GM18517 (cell line): ENCODE results near the gene SPRY2.

Experiments used
- ATAC-seq: cut with Tn5 transposase; IDR thresholded peaks from one replicate; pipeline ENCODE4 v1.9.1; 2021; ENCODE audit warnings: mild to moderate bottlenecking, moderate library complexity; ENCODE audit not compliant: unreplicated experiment

Gene SPRY2, protein sequence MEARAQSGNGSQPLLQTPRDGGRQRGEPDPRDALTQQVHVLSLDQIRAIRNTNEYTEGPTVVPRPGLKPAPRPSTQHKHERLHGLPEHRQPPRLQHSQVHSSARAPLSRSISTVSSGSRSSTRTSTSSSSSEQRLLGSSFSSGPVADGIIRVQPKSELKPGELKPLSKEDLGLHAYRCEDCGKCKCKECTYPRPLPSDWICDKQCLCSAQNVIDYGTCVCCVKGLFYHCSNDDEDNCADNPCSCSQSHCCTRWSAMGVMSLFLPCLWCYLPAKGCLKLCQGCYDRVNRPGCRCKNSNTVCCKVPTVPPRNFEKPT

DNA sequence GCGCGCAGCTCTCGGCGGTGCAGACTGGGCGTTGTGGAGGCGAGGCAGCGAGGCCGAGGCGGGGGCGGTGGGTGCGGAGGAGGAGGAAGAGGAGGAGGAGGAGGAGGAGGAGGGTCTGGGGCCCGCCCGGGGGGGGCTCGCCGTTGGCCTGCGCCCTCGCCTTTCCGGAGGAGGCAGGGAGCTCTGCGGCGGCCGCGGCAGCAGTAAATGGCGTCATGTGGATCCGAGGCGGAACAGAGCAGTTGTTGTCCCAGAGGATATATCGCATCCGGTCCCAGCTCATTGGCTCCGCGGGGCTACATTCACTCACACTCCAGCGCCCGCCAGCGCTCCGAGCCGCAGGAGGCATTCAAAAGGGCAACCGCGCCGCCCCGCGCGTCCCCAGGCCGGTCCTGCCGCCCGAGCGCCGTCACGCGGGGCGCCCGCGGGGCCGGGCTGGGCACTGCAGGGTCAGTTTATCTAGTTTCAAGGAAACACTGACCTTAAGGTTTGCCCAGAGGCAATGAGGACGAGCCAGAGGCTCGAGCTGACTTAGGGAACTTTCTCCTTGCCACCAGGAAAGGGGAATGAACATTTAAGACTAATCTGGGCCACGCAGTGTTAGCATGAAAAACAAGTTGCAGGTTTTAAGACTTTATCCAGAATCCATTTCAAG lies at the start of gene SPRY2:
Gene SPRY2 (minus strand): TSS at position 26 of the 655 bp plus-strand sequence. CDS start 3,421 bp downstream, outside the sequence.
- peak; percentile 53 for ATAC-seq

DNA sequence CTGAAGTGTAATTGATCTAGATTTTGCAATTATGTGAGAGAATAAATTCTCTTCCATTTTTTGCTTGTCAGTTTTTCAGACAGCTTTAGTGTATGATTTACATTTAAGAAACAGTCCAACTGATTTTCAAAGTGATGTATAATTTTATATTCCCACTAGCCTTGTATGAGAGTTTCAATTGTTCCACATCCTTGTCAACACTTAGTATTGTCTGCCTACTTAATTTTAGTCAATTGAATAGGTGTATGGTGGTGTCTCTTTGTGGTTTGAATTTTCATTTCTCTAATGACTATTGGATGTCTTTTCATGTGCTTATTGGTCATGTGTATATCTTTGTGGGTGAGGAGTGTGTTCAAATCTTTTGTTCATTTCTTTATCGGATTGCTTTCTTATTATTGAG lies 49.4 kb upstream of the SPRY2 start:
- ATAC-seq, result no peak

DNA sequence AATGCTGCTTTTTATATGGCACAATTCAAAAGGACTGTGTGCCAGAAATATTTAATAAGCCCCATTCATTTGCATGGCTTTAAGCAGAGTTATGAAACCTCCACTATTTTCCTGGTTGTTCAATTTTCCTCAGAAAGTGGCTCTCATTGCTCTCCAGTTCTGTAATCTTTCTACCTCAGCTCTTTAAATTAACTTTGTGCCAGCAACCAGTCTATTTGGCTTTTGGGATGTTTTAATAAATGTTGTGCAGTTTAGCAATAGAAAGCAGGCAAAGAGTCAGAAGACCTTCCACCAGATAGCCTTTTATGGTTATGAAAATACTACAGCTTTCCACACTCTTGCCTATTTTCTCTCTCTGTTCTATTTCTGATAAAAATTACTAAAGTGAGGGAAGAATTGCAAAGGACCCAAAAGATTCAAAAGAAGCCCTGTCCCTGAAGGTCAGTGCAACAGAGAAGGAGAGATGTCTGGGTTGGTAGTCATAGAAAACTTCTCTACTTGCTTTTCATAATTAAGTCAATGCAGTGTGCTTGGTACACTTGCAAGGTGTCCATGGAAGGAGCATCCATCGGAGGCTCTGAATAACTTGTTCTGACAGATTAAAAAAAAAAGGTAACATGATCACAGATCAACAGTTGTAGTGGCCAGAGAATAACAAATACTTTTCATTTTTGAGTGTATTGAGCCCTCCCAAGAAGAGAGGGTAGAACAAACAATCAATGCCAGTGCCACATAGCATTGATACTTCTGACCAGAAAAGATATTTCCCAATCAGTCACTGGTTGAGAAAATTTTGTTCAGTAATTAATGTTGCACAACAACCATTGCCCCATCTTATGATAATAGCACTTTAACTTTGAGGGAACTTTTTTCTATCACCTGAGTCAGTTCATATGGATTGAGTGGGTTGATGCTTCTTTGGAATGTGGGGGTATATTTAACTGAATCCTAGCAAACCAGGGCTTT lies 48.4 kb upstream of the SPRY2 start:
- ATAC-seq, result no peak

DNA sequence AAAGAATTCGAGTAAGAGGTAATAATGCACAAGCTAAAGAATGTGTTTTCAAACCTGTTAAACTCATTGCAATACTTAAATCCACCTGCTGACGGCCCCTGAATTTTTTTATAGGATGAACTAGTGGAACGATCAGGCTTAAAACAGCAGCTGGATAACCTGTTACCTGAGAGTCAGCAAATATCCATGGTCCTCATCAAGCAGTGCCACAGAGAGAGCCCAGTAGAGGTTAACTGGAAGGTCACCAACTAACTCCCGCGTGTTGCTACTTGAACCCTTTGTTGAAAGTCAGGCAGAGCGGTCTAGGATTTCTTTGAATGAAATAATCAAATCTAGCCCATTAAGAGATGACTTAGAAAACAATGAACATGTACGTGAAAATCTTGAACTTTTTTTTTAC lies 47.6 kb upstream of the SPRY2 start:
- ATAC-seq, result no peak

DNA sequence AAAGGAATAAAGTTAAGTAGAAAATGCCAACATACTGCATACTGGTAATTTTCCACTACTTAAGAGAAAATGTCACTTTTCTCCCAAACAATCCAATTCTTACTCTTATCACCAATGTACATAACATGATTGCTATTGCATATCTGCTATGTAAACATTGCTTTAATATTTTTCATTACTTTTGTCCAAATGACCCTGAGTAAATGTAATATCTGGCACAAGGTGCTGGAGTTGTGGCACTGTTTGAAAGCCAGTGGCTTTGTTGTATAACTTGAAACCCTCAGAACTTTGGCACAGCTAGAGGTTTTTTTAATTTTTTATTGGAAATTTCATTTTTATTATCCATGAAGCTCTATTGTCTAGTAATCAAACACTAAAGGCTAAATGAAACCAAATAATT lies 45.7 kb upstream of the SPRY2 start:
- no peak for ATAC-seq

DNA sequence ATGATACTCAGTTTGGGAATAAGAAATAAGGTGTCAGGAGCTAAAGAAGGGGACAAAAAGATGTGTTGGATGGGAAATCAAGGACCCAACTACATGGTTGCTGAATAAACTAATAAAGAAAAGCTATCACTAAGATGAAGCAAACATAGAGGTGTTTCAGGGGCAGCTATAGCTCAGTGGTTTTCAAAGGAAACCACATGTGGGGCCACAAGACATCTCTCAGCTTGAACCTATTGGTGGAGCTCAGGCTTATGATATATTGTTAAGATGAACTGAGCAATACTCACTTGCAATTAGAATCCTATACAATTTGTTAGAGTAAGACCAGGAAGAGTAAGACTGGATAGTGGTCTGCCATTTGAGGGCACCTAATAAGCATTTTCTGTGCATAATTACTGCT lies 45.1 kb upstream of the SPRY2 start:
- no peak for ATAC-seq

DNA sequence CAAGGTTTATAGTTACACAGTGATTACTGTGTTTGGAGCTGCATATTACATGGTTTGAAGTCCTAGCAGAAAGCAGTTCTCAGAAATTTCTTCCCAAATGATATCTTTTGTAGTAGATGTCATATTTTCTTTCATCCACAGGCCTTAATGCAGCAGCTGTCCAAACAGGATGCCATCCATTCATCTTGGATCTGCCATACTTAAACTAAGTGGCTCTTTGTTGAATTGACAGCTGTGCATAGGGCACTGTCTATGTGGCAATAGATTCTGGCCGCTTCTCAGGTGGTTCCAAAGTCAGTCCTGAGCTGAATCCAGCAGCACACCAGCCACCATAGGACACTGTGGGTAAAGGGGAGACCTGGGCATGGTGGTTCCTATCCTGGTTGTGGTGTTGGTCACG lies 41.6 kb upstream of the SPRY2 start:
- ATAC-seq, result no peak

DNA sequence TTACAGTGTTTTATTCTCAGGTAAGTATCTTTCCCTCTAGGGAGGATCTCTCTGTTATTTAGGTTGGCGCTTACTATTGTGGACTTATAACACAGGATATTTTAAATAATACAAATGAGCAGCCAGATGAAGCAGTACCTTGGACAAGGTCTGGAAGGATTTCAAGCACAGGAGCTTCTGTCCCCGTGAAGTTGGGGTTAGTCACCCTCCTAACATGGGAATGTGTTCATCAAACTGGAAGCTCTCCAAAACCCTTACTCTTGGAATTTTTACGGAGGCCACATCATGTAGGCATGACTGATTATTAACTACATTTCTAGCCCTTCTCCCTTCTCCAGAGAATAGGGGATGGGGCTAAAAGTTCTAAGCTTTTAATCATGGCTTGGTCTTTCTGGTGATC lies 38.3 kb upstream of the SPRY2 start:
- no peak for ATAC-seq

DNA sequence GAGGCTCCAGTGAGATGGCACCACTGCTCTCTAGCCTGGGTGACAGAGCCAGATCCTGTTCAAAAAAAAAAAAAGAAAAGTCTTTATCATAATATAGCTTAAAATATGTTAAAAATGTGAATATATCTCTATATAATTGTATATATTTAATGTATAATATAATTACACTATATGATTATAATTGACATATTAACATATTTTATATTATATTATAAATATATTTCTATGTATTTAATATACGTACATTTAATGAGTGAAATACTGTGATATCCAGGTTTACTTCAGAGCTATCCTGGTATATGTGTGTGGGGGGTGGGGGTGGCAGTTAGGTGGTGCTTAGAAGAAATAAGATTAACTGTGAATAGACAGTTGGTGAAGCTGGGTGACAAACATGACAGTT lies 35.6 kb upstream of the SPRY2 start:
- ATAC-seq, result no peak

DNA sequence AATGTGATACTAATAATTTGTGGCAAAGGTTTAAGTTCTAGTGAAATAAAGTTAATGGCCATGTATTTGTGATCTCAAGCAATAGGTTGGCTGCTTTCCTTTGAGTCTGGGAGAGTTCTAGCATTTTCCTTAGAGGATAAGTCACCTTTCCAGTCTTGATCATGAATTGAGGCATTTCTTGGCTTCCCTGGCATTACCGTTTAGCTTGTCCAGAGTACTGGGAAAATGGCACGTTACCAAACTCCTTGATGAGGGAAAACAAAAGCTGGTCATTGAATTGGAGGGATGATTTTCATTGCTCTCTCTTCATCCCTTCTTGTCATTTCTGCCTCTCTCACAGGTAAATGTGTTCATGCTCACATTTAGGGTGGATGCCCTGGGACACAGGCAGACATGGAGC lies 34.0 kb upstream of the SPRY2 start:
- no peak for ATAC-seq

DNA sequence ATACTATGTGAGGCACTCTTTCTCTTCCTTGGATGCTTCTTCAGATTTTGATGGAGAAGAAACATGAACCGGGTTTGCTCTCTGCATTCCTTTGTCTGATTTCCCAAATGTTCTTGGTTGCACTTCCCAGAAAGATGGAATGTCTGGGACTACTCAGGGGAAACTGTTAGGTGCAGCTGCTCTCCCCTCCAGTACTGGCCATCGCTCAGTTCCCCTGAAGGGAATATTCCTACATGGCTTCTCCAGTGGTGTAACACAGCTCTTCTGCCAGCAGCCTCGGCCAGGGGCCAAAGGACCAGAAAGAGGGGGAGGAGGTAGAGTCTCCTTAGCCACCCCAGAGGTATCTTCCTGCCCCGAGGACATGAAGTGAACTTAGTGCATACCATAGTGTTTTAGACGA lies 33.5 kb upstream of the SPRY2 start:
- ATAC-seq, result no peak

DNA sequence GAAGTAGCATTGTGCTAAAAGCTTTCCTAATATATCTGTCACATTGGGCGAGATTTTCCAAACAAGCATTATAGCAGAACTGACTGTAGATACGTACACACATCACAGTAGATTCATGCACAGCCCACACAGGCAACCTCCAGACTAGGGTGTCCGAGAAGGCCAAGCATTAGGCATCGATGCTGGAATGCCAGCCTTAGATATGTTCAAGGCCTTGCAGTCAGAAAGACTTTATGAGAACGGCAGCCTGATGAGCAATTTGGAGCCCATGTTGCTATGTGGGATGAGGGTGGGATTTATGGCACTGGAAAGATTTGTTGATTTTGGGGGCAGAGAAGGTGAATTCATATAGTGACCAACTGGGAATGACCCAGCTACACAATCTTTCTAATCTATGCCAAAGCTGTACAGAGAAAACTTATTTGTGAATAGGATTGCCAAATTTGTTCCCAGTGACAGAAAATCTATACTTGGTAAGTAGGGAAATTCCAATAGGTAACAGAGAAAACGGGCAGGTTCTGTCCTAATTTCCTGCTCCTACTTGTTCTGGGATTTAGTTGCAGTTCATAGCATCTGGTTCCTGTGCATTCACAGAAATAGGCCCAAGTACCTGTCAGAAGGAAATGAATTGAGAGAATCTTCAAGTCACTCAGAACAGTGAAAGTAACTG lies 31.0 kb upstream of the SPRY2 start:
- no peak for ATAC-seq

DNA sequence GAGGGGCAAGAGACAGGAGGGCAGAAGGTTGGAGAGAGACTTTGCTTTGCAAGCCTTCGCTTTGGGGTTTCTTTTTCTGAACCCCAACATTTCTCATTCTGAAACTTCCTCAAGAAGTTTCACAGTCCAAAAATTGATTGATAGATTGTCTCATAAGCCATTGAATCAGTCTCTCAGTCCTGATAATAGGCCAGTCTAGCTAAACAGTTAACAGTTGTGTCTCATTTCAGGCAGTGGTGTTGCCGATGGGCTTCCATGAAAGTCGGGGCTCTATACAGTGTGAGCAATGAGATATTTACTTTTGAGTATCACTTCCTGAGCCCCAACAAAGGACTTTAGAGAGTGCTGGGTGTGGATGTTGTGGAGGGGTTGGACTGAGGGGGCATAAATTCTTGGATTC lies 26.5 kb upstream of the SPRY2 start:
- no peak for ATAC-seq

DNA sequence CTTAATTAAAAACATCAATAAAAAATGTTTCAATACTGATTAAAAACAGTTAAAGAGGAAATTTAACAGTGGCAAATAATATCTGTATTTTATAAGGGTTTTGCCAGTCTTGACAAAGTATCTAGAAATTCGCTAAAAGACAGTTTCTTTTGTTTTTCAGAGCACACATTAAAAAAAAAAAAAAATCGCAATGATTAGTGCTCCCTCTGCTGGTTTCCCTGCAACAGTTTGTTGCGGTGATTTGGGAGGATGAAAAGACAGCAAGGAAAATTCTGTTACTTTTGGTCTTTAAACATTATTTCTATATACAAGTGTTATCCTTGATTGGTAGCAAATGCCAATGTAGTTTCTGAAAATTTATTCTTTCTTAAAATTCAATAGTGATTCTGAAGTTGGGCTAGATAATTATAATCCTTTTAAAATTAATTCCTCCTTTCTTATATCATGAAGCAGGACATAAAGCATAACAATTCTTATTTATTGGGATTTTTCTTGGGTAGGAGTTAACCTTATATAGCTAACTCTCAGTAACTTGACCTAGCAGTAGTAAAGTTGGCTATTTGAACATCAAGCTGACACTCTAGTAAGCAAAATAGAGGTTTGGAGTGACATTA lies 23.1 kb upstream of the SPRY2 start:
- no peak for ATAC-seq

DNA sequence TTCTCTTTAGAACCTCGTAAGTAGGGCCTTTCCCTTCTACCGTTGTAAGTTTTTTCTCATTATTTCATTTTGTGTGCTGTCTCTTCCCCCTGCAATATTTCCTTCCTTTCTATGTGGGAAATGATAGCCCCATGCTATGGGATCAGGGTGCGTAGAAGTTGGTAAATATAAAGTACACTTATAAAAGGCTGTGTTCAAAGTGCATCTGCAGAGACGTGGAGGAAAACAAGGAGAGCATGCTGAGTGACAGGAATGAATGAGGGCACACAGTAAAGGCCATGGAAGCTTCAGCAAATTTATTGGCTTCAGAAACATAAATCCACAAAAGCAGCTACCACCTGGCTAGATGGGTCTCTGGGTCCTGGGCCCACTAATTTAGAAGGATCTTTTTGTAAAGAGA lies 21.6 kb upstream of the SPRY2 start:
- no peak for ATAC-seq

DNA sequence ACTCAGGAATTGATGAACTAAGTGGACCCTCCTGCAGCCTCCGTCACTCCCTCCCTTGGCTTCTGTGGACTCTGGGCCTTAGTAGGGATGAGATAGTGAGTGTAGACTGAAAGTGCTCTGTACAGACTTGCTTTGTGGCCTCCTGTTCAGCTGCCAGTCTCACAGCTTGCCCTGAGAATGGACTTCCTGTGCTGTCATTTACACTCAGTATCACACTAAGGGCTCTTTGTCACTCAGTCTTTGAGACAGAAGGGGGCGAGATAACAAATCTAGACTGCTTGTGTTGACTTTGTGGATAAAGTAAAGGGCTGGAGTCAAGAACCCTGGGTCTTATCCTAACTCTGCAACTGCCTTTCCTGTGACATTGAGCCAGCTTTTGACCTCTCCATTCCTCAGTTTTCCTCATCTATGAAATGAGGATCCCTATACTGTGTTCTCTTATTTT lies 21.0 kb upstream of the SPRY2 start:
- ATAC-seq, result peak; percentile 94

DNA sequence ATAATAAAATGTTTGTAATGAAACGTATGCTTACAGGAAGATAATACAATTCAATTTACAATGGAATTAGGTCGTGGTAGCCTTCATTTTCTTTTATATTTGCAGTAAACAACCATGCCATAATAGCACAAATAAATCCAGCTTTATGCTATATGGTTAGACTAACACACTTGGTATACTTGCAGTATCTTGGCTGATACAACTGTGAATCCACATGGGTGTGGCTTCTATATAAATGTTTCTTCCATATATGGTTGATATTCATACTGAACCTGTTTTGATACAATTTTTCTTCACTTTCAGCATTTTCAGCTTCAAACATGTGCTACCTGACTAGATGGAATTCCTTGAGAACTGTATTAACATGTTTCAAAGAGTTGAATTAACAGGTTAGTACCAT lies 20.4 kb upstream of the SPRY2 start:
- ATAC-seq, result peak; percentile 7

DNA sequence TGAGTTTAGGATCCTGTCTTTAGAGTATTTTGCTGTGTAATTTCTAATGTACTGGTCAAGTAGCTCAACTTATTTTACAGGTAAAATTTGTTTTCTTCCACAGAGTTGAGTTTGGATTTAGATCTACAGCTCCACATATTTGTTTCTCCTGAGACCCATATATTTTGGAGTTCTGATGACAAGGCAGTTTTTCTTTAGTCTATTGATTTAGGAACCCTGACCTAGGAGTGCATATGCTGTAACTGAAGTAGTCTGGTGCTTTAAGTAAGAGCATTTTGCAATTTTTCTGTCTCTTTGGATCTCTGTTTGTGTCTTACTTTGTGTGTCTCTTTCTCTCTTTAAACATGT lies 19.5 kb upstream of the SPRY2 start:
- no peak for ATAC-seq

DNA sequence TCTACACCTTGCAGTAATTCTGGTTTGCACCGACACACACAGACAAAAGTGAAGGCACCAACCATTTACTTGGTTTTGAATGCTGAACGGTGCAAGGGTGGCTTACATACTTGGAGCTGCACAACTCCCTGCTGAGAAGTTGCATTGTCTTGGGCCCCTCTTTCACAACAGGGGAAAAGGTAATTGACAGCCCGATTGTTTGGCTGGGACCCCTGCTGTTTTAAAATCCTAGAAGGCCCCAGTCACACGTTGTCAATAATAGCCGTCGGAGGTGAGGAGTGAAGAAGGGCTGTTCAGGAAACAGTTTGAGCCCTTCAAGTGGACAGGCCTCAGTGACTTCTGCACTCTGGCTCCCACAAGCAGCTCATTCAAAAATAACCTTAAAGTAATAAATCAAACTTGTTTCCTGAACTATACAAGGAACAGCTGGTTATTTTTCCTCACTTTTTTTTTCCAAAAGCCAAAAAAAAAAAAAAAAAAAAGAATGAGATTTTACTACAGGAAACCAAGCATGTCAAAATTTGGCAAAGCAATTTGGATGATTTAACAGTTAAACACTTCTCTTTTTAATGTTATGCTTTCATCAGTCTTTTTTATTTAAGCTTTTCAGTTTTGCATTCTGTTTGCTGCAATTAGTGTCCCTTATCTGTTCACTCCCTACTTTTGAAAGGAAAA lies 19.0 kb upstream of the SPRY2 start:
- ATAC-seq, result no peak

DNA sequence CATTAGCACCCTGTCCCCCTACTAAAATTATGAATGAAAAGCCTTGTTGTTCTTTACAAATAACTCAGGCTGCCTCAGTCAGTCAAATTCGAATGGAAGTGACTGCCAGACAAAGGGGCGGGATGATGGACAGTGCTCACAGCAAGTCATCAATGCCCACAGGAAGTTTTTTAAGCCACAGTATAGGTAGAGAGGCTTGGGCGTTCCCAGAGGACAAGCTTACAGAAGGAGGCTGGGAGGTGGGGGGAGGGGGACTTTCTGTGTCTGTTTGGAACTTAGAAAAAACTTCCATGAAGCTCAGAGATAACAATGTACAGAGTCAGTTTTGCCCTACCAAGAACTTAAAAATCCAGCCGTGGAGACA lies 18.5 kb upstream of the SPRY2 start:
- ATAC-seq, result no peak
